HG03354 (cell line): ENCODE results near the gene GADL1.

Source experiments
- ATAC-seq: cut with Tn5 transposase; IDR thresholded peaks from one replicate; pipeline ENCODE4 v1.9.1; 2021; ENCODE audit warnings: mild to moderate bottlenecking; ENCODE audit not compliant: unreplicated experiment, poor library complexity, severe bottlenecking

GADL1 gene

DNA sequence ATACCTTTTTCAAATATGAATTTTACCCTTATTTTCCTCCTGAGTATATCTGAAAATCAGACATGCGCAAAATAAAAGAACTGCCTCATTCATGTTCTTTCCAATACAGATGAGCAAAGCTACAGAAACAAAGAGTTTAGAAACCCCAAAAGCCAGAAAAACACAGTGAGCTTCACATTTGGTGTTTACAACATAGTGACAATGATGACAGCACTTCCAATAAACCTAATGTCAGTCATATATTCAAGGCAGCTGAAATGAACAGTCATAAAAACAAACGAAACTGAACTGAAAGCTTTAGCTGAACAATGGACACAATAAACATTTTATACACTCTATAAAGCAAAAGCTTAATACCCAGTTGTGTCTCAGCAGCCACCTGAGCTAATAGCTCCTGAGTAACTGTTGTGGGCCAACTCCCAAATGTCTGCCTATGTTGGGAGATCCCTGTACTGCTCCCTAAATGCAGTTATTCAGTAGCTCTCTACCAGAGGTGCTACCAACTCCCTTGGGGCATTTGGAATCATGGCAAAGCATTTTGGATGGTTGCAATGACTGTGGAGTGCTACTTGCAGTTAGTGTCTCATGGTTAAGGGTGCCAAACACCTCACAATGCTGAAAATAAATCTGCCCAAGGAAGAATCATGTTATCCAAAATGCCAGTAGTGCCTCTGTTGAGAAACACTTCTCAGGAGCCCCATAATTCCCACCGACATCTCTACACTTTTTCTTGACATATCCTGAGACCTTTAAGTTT is 156.5 kb downstream of the GADL1 start:
- ATAC-seq = no peak

- ATAC-seq = no peak
Measured at GRCh38 chr3:30733696-30734095, 160.8 kb downstream of the GADL1 start.

DNA sequence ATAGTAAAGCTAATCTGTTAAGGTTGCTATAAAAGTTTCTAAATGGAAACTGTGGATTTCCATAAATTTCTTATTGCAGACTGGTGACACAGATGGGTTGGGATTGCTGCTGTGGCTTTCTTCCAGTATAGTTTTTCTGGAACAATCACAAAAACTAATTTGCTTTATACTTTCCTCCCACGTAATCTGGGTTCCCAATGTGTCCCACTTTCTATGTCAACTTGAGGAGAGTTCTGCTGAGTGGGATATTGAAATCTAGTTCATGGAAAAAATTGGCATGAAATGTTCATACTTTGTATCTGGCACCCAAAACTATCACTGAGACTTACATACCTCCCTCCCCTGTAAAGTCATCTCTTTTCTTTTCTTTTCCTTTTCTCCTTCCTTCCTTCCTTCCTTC is 161.3 kb downstream of the GADL1 start:
- no peak for ATAC-seq

DNA sequence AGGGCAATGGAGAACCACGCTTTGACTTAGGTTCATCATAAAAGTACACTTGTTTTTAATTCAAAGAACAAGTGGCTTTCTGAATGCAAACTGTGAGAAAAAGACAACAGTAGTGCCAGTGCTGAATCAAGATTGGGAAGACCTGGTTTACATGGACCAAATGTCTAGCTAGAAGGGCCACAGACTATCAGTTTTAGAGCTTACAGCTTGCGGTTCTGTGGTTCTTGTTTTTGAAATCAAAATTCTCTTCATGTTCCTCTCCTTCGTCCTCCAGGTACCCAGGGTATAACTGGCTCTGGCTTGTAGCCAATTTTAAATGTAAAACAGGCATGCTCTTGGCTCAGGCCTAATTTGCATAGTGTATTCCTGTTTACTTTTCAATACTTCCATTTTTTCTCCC is 163.5 kb downstream of the GADL1 start:
- no peak for ATAC-seq

- no peak for ATAC-seq
Measured at GRCh38 chr3:30729936-30730335, 164.5 kb downstream of the GADL1 start.

- no peak for ATAC-seq
Measured at GRCh38 chr3:30729512-30729911, 164.9 kb downstream of the GADL1 start.

- ATAC-seq = no peak
Measured at GRCh38 chr3:30728143-30728542, 166.3 kb downstream of the GADL1 start.

DNA sequence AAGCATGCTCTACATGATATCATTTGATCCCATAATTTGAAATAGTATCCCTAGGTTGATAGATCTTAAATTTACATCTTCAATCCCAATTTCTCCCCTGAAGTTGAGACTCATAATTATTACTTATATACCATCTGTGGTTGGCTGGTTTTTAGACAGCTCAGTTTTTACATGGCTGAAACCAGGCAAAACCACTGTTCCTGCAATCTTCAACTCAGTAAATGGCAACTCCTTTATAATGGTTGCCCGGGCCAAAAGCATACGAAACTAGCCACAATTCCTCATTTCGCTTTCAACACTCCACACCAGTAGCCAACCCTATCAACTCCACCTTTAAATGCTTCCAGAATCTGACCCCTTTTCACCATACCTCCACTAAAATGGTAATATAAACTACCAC is 169.6 kb downstream of the GADL1 start:
- no peak for ATAC-seq

DNA sequence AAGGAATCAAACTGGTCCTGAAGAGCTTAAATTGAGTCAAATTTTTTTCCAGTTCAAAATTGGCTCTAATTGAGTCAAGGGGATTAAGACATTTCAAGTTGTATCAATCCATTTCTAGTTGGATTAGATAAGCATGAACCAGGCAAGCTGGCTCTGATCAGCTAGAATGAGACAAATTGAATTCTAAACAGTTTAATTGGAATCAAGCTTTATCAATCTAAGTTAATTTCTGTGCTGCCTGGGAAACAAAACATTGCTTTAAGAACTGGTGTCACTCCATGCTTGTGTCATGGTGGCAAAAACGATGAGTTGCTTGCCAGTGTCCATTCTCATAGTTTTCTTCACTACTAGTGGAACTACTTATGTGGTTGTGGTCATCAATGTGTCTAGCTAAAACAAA is 171.2 kb downstream of the GADL1 start:
- ATAC-seq = no peak

DNA sequence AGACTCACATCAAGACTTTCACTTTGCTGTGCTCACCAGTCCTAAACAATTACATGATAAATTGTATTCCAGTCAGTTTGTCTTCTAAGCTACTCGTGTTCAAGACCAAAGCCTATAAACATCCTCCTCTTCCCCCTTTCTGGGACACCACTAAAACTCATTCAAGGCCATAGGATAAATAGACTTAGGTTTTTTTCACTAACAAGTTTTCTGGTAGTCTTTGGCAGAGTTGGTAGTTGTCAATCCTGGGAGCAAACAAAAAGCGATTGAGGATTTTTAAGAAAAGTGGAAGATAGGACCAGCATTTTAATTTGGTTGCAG is 173.2 kb downstream of the GADL1 start:
- no peak for ATAC-seq

DNA sequence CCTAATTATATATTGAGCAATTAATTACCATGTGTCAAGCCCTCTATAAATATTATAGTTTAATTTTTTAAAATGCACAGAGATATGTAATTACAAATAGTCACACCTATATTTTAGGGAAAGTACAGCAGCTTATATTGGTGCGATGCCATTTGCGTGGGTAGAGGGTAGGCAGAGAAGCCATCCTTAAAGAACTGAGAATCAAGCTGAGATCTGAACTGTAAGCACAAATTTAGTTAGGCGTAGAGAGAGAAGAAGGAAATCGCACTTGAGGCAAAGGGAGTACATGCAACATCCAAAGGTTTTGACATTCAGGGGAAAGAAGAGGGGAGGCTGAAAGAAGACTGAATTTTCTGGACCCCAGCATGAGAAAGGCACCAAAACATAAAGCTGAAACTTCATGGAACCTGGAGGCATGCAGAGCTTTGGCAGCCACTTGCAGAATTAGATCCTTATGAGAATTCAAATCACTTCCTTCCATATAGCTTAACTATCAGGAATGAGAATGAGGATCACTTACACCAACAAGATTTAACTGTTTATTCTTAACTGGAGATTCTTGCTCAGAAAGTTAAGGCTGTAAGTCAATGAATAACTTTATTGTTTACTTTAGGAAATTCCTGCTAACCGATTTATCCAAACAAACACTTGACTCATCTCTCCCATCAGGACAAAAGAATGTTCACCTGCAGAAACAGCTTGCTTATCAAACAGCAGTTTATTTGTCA is 173.7 kb downstream of the GADL1 start:
- no peak for ATAC-seq

DNA sequence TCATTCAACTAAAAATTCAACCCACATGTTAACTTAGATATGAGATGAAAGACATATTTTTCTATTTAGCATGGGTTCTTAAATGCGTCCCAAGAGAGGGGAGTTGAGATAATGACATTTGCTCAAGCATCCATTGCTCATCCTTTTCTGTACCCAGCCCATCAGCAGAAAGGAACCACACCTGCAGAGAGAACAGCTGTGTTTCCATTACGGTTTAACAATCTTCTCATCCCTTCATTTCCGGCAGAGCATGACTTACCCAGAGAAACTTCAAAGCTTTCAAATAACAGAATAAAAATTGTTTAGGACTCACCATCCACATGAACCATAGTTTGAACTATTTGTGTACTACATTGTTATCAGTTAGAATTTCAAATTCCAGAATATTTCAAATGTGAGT is 174.9 kb downstream of the GADL1 start:
- ATAC-seq = no peak

- no peak for ATAC-seq
Measured at GRCh38 chr3:30713885-30714503, 180.5 kb downstream of the GADL1 start.

GRCh38 chr3:30712991-30713390 is 181.5 kb downstream of the GADL1 start:
- ATAC-seq = no peak

DNA sequence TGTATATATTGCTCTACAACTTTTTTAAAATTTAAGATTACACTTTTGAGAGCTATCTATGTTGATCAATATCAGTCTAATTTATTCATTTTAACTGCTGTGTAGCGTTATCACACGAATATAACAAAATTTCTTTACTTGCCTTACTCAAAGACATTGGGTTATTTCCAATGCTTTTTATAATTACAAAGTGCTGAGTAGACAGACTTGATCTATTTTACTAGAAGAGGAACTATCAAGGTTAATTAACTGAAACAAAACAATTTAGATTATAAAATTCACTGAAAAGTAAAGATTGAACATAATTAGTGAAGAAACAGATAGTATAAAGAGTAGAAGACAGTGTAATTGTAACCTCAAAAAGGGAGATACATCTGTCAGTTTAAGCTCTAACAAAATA is 182.6 kb downstream of the GADL1 start:
- no peak for ATAC-seq

DNA sequence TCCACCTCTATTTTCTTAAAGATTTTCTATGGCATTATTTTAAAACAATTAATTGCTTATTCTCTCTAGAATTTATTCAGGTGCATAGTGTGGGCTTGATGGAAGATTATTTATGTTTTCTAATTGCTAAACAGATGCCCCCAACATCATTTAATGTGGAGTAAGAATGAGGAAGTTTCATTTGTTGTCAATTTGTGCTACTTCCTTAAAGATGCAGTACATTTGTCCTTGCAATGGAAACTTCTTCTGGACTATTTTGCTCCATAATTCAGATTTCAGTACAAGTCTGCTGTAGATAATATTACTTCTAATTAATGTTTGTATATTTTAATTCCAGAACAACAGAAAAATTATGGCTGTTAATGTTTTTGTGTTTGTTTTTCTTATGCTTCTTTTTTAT is 183.3 kb downstream of the GADL1 start:
- no peak for ATAC-seq

GRCh38 chr3:30710017-30710416 is 184.4 kb downstream of the GADL1 start:
- ATAC-seq = no peak

- no peak for ATAC-seq
Measured at GRCh38 chr3:30708472-30708871, 186.0 kb downstream of the GADL1 start.

- ATAC-seq = no peak
Measured at GRCh38 chr3:30707825-30708224, 186.6 kb downstream of the GADL1 start.

- no peak for ATAC-seq
Measured at GRCh38 chr3:30704931-30705890, 189.2 kb downstream of the GADL1 start.
